ENCODE results near the gene PAQR9. TPM values are rescaled to one million over a fixed set of nuclear protein-coding genes. Genes with fewer than 3 reads are reported as not detected.

PAQR9 gene, protein sequence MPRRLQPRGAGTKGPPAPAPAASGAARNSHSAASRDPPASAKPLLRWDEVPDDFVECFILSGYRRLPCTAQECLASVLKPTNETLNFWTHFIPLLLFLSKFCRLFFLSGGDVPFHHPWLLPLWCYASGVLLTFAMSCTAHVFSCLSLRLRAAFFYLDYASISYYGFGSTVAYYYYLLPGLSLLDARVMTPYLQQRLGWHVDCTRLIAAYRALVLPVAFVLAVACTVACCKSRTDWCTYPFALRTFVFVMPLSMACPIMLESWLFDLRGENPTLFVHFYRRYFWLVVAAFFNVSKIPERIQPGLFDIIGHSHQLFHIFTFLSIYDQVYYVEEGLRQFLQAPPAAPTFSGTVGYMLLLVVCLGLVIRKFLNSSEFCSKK
- total RNA-seq: not detected

DNA sequence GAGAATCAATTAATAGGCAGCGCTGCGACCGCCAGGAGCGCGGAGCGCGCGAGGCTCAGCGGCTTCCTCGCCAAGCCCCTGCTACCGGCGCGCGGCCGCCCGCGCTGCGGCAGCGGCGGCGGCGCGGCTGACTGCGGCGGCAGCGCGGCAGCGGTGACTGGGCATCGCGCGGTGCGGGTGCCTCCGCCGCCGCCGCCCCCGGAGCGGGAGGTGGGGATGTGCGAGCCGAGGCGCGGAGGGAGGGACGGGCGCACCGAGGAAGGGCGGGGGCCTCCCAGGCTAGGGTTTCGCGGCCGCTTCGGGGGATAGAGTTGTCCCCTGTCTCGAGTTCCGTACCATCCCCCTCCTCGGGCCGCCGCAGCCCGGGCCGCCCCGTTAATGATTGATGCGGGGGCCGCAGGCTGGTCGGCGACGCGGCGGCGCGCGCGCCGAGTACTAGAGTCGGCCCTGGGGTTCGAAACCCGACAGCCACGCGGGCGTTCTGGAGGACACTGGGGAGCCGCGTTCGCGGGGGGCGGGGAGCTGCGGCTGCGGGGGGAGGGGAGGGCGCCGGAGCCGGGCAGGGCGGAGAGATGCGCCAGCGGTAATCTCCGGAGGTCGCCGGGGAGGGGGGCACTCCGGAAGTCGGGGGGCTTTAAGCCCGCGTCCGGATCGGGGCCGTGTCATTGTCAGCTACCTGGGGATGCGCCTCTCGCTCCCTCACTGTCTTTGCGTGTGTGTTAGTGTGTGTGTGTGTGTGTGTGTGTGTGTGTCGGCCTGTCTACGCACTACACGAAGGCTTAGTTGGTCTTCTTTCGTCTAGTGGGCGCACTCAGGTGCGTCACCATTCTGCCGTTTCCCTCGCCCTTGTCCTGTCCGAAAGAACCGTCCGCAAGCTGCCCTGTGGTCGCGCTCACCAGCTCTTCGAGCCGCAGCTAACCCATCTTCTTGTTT lies at the start of gene PAQR9:
Gene PAQR9, minus strand, starts transcription at position 159 of the 933 bp plus-strand sequence. CDS start 338 bp downstream, outside the sequence.
- intact Hi-C loops (cut with DNase I): no loop called here
- DNase-seq (ENCODE audit: extremely low spot score in 2 of 2): no peak
- no peaks in the 10 kb centered on the region for H3K27me3 ChIP-seq
- H3K9me3 ChIP-seq: no peaks in the 10 kb centered on the region
- no peak within 1 kb of the TSS for H3K27ac ChIP-seq
- no peak for TF ChIP-seq CTCF (IDR thresholded peaks at IDR 0.05)
- no peak for TF ChIP-seq POLR2AphosphoS5 (IDR thresholded peaks at IDR 0.05; ENCODE audit: insufficient read depth in 1 of 2, low read depth in 1 of 2)
- TF ChIP-seq POLR2A (IDR thresholded peaks at IDR 0.05): no peak
- no peaks in the 10 kb centered on the region for H3K36me3 ChIP-seq
- H3K4me3 ChIP-seq: peak within 1 kb of the TSS; percentile 47 to 63
- peaks cover 12% of the 10 kb centered on the region for H3K4me1 ChIP-seq

DNA sequence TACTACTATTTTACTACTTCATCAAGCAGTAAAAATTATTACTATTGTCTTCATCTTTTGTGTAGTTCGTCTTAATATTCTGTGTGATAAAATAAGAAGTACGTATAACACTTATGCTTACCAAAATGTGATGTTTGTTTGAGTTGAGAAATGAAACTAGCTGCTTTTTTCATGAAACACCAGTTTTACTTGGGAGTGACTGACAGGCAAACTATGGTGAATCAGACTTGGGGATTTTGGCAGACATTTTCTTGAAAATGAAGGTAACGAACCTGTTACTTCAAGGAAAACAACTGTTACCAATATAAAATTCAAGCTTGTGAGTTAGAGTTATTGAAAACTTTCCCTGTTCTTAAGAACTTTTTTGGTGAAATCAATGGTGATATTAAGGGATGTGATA lies 48.2 kb upstream of the PAQR9 start:
- no peaks in the 10 kb centered on the region for H3K27me3 ChIP-seq
- DNase-seq (ENCODE audit: extremely low spot score in 2 of 2): no peak
- H3K36me3 ChIP-seq: peaks cover 0 to 6% of the 10 kb centered on the region in 2 donors
- peaks cover 24% of the 10 kb centered on the region for H3K4me1 ChIP-seq
- no peak overlapping the region for H3K27ac ChIP-seq
- TF ChIP-seq CTCF (IDR thresholded peaks at IDR 0.05) (no peak), POLR2AphosphoS5 (IDR thresholded peaks at IDR 0.05; ENCODE audit: insufficient read depth in 1 of 2, low read depth in 1 of 2) (no peak), POLR2A (IDR thresholded peaks at IDR 0.05) (no peak)
- H3K9me3 ChIP-seq: no peaks in the 10 kb centered on the region
- no peak overlapping the region for H3K4me3 ChIP-seq
- intact Hi-C loops (cut with DNase I): no loop called here

- intact Hi-C loops (cut with DNase I): no loop called here
- H3K4me3 ChIP-seq: no peak overlapping the region
- peaks cover 38% of the 10 kb centered on the region for H3K4me1 ChIP-seq
- TF ChIP-seq CTCF (IDR thresholded peaks at IDR 0.05) (no peak), POLR2AphosphoS5 (IDR thresholded peaks at IDR 0.05; ENCODE audit: insufficient read depth in 1 of 2, low read depth in 1 of 2) (no peak), POLR2A (IDR thresholded peaks at IDR 0.05) (no peak)
- H3K36me3 ChIP-seq: no peaks in the 10 kb centered on the region
- DNase-seq (ENCODE audit: extremely low spot score in 2 of 2): no peak
- H3K27me3 ChIP-seq: no peaks in the 10 kb centered on the region
- H3K27ac ChIP-seq: no peak overlapping the region
- H3K9me3 ChIP-seq: no peaks in the 10 kb centered on the region
These were observed 46.5 kb upstream of the PAQR9 start for GRCh38 chr3:143010024-143010423.

DNA sequence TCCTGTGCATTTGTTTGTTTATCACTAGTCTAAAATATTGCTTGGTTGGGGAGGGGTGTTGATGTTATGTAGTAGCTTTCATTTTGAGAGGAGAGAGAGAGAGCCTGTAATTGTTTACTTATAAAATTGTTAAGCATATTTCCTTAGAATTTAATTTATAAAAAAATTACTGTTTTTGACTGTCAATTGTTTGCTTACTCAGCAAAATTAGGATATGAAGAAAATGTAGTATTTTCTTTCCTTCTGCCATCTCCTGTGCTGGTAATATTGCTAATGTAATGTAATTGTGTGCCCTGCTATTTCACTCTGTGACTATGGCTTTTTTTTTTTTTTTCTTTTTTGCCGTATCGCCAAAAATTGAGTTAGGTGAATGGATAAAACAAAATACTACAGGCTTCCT lies 41.3 kb upstream of the PAQR9 start:
- Histone ChIP-seq H3K9me3 (no peaks in the 10 kb centered on the region), H3K4me1 (peaks cover 70% of the 10 kb centered on the region), H3K4me3 (no peak overlapping the region), H3K27me3 (no peaks in the 10 kb centered on the region), H3K27ac (no peak overlapping the region), H3K36me3 (no peaks in the 10 kb centered on the region)
- TF ChIP-seq POLR2AphosphoS5 (IDR thresholded peaks at IDR 0.05; ENCODE audit: insufficient read depth in 1 of 2, low read depth in 1 of 2) (no peak), CTCF (IDR thresholded peaks at IDR 0.05) (no peak), POLR2A (IDR thresholded peaks at IDR 0.05) (no peak)
- intact Hi-C loops (cut with DNase I): no loop called here
- no peak for DNase-seq (ENCODE audit: extremely low spot score in 2 of 2)
